ENCODE data around the gene HRK. TPM values are rescaled to one million over a fixed set of nuclear protein-coding genes. Genes with fewer than 3 reads are reported as not detected.

Gene HRK
- total RNA-seq, 1 experiment from 2014 or later: 3.5 TPM

DNA sequence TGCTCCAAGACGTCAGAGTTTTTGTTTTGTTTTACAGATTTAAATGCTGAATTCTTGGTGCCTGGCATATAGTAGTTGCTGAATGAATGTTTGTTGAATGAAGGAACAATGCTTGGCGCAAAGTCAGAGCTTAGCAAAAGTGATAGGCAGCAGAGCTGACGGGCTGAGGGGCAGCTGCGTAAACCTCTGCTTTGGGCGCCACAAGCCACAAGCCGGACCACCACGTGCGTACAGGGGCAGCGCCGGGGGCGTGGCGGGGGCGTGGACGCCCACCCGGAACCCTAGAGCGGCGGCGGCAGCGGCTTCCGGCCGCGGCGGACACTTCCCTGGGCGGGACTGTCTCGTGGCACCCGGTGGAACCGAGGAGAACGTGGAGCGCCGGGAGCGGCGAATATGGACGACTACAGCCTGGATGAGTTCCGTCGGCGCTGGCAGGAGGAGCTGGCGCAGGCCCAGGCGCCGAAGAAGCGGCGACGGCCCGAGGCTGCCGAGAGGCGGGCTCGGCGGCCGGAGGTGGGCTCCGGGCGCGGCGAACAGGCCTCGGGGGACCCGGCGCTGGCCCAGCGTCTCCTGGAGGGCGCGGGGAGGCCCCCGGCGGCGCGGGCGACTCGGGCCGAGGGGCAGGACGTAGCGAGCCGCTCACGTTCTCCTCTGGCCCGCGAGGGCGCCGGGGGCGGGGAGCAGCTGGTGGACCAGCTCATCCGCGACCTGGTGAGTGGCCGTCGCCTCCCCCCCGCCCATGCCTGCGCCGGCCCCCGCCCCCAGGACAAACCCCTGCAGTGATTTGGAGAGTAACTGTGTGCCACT lies 29.6 kb upstream of the HRK start, which contains the start of gene FBXW8:
FBXW8 (plus strand) TSS at position 306 of the 807 bp plus-strand sequence; CDS start at position 394, 88 bp downstream.
- peak within 1 kb of the TSS; percentile 86 for H3K27ac Mint-ChIP-seq
- TF ChIP-seq, protein P1, sequence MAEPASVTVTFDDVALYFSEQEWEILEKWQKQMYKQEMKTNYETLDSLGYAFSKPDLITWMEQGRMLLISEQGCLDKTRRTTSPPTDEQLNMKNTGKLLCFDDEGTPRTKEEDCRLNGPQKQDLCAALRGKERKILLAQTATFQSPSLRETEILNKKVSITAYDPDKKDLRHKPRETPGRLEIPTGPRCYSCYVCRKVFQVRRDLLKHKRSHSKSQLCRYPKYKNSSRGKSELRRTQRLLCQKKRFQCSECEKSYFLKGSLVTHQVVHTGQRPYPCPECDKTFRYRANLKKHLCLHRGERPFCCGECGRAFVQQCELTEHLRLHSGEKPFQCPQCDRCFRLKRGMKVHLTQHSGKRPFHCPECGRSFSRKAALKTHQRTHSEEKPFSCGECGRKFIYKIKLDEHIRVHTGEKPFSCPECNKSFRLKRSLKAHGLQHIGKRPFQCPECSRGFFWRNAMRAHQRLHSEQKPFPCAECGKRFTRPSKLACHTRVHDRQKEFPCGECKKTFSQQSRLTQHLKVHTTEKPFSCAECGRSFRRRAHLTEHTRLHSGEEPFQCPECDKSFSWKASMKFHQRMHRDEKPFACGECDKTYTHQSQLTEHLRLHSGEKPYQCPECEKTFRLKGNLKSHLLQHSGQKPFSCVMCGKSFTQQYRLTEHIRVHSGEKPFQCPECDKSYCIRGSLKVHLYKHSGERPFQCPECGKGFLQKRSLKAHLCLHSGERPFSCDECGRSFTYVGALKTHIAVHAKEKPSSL (CRISPR knock-in tag; conservative IDR thresholded peaks at IDR 0.05): no peak
- TF ChIP-seq, protein P2, sequence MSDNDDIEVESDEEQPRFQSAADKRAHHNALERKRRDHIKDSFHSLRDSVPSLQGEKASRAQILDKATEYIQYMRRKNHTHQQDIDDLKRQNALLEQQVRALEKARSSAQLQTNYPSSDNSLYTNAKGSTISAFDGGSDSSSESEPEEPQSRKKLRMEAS (CRISPR knock-in tag; IDR thresholded peaks at IDR 0.05): peak; percentile 98
- TF ChIP-seq EMX1 (CRISPR knock-in tag; IDR thresholded peaks at IDR 0.05) (no peak), ZNF263 (CRISPR knock-in tag; IDR thresholded peaks at IDR 0.05; ENCODE audit: low read depth) (0 out of 2 replicates have a peak, but pooled peaks have one; percentile 43), TP53 (CRISPR knock-in tag; IDR thresholded peaks at IDR 0.05) (0 out of 2 replicates have a peak, but pooled peaks have one; percentile 67), NFE2L1 (CRISPR knock-in tag; IDR thresholded peaks at IDR 0.05) (peak; percentile 51; the same call in 1 of the 2 replicates), ESRRA (CRISPR knock-in tag; IDR thresholded peaks at IDR 0.05; ENCODE audit: borderline replicate concordance) (peak; percentile 78; the same call in 1 of the 2 replicates), TEAD1 (CRISPR knock-in tag; IDR thresholded peaks at IDR 0.05) (peak; percentile 85), FOXK1 (CRISPR knock-in tag; IDR thresholded peaks at IDR 0.05) (peak; percentile 90), CREB1 (CRISPR knock-in tag; IDR thresholded peaks at IDR 0.05) (no peak), FOXP1 (CRISPR knock-in tag; IDR thresholded peaks at IDR 0.05; ENCODE audit: borderline replicate concordance) (peak; percentile 92; the same call in 1 of the 2 replicates), ZNF671 (CRISPR knock-in tag; IDR thresholded peaks at IDR 0.05) (no peak), SP1 (CRISPR knock-in tag; conservative IDR thresholded peaks at IDR 0.05) (peak; percentile 94), CREM (CRISPR knock-in tag; IDR thresholded peaks at IDR 0.05) (peak; percentile 80), GABPB1 (CRISPR knock-in tag; IDR thresholded peaks at IDR 0.05) (peak; percentile 83), MYBL2 (CRISPR knock-in tag; IDR thresholded peaks at IDR 0.05) (peak; percentile 89; the same call in 1 of the 2 replicates), RELA (CRISPR knock-in tag; IDR thresholded peaks at IDR 0.05; ENCODE audit: borderline replicate concordance) (peak; percentile 83; the same call in 1 of the 2 replicates)
- TF ChIP-seq, protein P3, sequence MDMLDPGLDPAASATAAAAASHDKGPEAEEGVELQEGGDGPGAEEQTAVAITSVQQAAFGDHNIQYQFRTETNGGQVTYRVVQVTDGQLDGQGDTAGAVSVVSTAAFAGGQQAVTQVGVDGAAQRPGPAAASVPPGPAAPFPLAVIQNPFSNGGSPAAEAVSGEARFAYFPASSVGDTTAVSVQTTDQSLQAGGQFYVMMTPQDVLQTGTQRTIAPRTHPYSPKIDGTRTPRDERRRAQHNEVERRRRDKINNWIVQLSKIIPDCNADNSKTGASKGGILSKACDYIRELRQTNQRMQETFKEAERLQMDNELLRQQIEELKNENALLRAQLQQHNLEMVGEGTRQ (CRISPR knock-in tag; IDR thresholded peaks at IDR 0.05): peak; percentile 75
- TF ChIP-seq, protein P4, sequence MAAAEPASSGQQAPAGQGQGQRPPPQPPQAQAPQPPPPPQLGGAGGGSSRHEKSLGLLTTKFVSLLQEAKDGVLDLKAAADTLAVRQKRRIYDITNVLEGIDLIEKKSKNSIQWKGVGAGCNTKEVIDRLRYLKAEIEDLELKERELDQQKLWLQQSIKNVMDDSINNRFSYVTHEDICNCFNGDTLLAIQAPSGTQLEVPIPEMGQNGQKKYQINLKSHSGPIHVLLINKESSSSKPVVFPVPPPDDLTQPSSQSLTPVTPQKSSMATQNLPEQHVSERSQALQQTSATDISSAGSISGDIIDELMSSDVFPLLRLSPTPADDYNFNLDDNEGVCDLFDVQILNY (CRISPR knock-in tag; IDR thresholded peaks at IDR 0.05): peak; percentile 81
- TF ChIP-seq, protein P5, sequence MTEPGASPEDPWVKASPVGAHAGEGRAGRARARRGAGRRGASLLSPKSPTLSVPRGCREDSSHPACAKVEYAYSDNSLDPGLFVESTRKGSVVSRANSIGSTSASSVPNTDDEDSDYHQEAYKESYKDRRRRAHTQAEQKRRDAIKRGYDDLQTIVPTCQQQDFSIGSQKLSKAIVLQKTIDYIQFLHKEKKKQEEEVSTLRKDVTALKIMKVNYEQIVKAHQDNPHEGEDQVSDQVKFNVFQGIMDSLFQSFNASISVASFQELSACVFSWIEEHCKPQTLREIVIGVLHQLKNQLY (CRISPR knock-in tag; IDR thresholded peaks at IDR 0.05): 0 out of 2 replicates have a peak, but pooled peaks have one; percentile 71
- TF ChIP-seq, protein P6, sequence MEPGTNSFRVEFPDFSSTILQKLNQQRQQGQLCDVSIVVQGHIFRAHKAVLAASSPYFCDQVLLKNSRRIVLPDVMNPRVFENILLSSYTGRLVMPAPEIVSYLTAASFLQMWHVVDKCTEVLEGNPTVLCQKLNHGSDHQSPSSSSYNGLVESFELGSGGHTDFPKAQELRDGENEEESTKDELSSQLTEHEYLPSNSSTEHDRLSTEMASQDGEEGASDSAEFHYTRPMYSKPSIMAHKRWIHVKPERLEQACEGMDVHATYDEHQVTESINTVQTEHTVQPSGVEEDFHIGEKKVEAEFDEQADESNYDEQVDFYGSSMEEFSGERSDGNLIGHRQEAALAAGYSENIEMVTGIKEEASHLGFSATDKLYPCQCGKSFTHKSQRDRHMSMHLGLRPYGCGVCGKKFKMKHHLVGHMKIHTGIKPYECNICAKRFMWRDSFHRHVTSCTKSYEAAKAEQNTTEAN (CRISPR knock-in tag; IDR thresholded peaks at IDR 0.05): no peak
- TF ChIP-seq, protein P7, sequence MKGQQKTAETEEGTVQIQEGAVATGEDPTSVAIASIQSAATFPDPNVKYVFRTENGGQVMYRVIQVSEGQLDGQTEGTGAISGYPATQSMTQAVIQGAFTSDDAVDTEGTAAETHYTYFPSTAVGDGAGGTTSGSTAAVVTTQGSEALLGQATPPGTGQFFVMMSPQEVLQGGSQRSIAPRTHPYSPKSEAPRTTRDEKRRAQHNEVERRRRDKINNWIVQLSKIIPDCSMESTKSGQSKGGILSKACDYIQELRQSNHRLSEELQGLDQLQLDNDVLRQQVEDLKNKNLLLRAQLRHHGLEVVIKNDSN (CRISPR knock-in tag; IDR thresholded peaks at IDR 0.05): peak; percentile 75
- TF ChIP-seq, protein P8, sequence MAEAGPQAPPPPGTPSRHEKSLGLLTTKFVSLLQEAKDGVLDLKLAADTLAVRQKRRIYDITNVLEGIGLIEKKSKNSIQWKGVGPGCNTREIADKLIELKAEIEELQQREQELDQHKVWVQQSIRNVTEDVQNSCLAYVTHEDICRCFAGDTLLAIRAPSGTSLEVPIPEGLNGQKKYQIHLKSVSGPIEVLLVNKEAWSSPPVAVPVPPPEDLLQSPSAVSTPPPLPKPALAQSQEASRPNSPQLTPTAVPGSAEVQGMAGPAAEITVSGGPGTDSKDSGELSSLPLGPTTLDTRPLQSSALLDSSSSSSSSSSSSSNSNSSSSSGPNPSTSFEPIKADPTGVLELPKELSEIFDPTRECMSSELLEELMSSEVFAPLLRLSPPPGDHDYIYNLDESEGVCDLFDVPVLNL (CRISPR knock-in tag; IDR thresholded peaks at IDR 0.05; ENCODE audit: borderline replicate concordance, low read depth): no peak
- TF ChIP-seq, protein P9, sequence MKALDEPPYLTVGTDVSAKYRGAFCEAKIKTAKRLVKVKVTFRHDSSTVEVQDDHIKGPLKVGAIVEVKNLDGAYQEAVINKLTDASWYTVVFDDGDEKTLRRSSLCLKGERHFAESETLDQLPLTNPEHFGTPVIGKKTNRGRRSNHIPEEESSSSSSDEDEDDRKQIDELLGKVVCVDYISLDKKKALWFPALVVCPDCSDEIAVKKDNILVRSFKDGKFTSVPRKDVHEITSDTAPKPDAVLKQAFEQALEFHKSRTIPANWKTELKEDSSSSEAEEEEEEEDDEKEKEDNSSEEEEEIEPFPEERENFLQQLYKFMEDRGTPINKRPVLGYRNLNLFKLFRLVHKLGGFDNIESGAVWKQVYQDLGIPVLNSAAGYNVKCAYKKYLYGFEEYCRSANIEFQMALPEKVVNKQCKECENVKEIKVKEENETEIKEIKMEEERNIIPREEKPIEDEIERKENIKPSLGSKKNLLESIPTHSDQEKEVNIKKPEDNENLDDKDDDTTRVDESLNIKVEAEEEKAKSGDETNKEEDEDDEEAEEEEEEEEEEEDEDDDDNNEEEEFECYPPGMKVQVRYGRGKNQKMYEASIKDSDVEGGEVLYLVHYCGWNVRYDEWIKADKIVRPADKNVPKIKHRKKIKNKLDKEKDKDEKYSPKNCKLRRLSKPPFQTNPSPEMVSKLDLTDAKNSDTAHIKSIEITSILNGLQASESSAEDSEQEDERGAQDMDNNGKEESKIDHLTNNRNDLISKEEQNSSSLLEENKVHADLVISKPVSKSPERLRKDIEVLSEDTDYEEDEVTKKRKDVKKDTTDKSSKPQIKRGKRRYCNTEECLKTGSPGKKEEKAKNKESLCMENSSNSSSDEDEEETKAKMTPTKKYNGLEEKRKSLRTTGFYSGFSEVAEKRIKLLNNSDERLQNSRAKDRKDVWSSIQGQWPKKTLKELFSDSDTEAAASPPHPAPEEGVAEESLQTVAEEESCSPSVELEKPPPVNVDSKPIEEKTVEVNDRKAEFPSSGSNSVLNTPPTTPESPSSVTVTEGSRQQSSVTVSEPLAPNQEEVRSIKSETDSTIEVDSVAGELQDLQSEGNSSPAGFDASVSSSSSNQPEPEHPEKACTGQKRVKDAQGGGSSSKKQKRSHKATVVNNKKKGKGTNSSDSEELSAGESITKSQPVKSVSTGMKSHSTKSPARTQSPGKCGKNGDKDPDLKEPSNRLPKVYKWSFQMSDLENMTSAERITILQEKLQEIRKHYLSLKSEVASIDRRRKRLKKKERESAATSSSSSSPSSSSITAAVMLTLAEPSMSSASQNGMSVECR (CRISPR knock-in tag; IDR thresholded peaks at IDR 0.05; ENCODE audit: borderline replicate concordance): peak; percentile 90; the same call in 1 of the 2 replicates

More for the DNA sequence above, 29.6 kb upstream of the HRK start, which contains the start of gene FBXW8:
- POLR2A ChIA-PET: no interaction called here
- Mint-ChIP-seq H3K36me3 (no peaks in the 10 kb centered on the region; the same call in 1 of the 2 replicates), H3K4me1 (peaks cover 14% of the 10 kb centered on the region), H3K27me3 (ENCODE audit: low read depth) (peaks cover 5% of the 10 kb centered on the region), H3K4me3 (peak within 1 kb of the TSS; percentile 83), H3K9me3 (peaks cover 4% of the 10 kb centered on the region; the same call in 1 of the 2 replicates)
- CTCF ChIA-PET: interaction anchor here (0.8 to 1.6 kb wide), 7 partner anchors 9 to 209 kb away, joined by 3 to 15 read pairs (median 4); no protein-coding TSS in a partner anchor
- DNase-seq (ENCODE audit: low spot score): peak; percentile 76
- ATAC-seq: peak; percentile 79
